Heart right ventricle (tissue), 16 donors: Measurements from ENCODE around the gene TMED7. TPM values are rescaled to one million over a fixed set of nuclear protein-coding genes. Genes with fewer than 3 reads are reported as not detected.

Experiments used
- ATAC-seq, 8 donors: fragments of 200-7000 bp; cut with Tn5 transposase; one replicate each; pipeline ENCODE4 v1.9.1; 2020; ENCODE audit warnings: mild to moderate bottlenecking in 8 of 8, moderate library complexity in 8 of 8, moderate number of reproducible peaks in 1 of 8
- DNase-seq, 2 donors: peaks; one replicate each; pipeline ENCODE4 v3.0.0-alpha.2; 2020
- H3K27ac ChIP-seq, 10 donors: fragments of 200-600 bp; sonication (generic) in 2 of 10; one replicate each; pipeline versions ENCODE4 v1.5.0 to v1.8.0; 2020 to 2022; ENCODE audit warnings: mild to moderate bottlenecking in 3 of 10
- H3K27me3 ChIP-seq, 7 donors: fragments of 200-600 bp; one replicate each; pipeline ENCODE4 v1.8.0; 2021 to 2022; ENCODE audit warnings: mild to moderate bottlenecking in 2 of 7
- H3K36me3 ChIP-seq, 9 donors: fragments of 200-600 bp; sonication (generic) in 1 of 9; one replicate each; pipeline versions ENCODE4 v1.5.0 to v1.8.0; 2020 to 2022; ENCODE audit warnings: mild to moderate bottlenecking in 2 of 9
- H3K4me1 ChIP-seq, 9 donors: fragments of 200-600 bp; sonication (generic) in 1 of 9; one replicate each; pipeline versions ENCODE4 v1.5.0 to v1.8.0; 2020 to 2022; ENCODE audit warnings: mild to moderate bottlenecking in 4 of 9
- H3K4me3 ChIP-seq, 10 donors: fragments of 200-600 bp; sonication (generic) in 2 of 10; one replicate each; pipeline versions ENCODE4 v1.5.0 to v1.8.0; 2020 to 2022; ENCODE audit warnings: mild to moderate bottlenecking in 7 of 10, moderate library complexity in 2 of 10
- H3K9me3 ChIP-seq, 11 donors: fragments of 200-600 bp in 10 of 11; sonication (generic) in 2 of 11; one replicate each; pipeline versions ENCODE4 v1.5.0 to v1.8.0; 2013 to 2022; ENCODE audit warnings: mild to moderate bottlenecking in 2 of 11, control low read depth in 1 of 11, moderate library complexity in 1 of 11
- CTCF ChIP-seq, 9 donors: fragments of 200-600 bp; sonication (generic) in 2 of 9; IDR thresholded peaks; one replicate each; pipeline versions ENCODE4 v1.5.0 to v1.8.0; 2021 to 2022; ENCODE audit warnings: antibody characterized with exemption in 9 of 9, mild to moderate bottlenecking in 5 of 9, moderate library complexity in 1 of 9
- WGBS, 2 donors: extraction: QIAGEN DNeasy Blood & Tissue Kit; methylation state at CpG; one replicate each; pipeline ENCODE4 v1.1.7; 2013; ENCODE audit warnings: inconsistent platforms in 1 of 2; 5-methylcytosine and 5-hydroxymethylcytosine counted together
- intact Hi-C, 10 donors: fragments of 100-400 bp; cut with DNase I; formaldehyde crosslinking; loops; one replicate each; pipeline versions ENCODE4 v1.11.1 to v1.14.2; 2022
- polyA plus RNA-seq, 2 donors: library from polyadenylated mRNA; stranded (reverse); fragments of 200-250 nt; gene quantifications; one replicate each; pipeline ENCODE4 v1.2.3, GENCODE V29; 2013
- total RNA-seq, 10 donors: library from RNA; stranded (reverse); fragmentation: NEBNext Ultra II Directional in 3 of 10; extraction: Animal tissue kit (Norgen Biotek cat#: 25700) in 3 of 10; gene quantifications; one replicate each; pipeline versions ENCODE4 v1.2.1 to v1.2.4, GENCODE V29; 2021 to 2023
- donor health status: Arrhythmogenic right ventricular cardiomyopathy.
- donor health status: ischemic (EF 13 %, LVEDD 7.1; RV severe dilation, severe dysfunction).
- donor health status: healthy with polysubstance abuse.
- donor health status: DM: no; HTN: yes; CAD: no.
- donor health status: DM: no; HTN: no; CAD: no.
- donor health status: ischemic (EF 25% LVEDD 6.9; RV normal size, moderate dysfunction).
- donor health status: ischemic (EF 25% LVEDD 5.7; RV mildly dilated, moderate dysfunction).
- donor health status: healthy.
- donor health status: DM: yes; HTN: yes; CAD: no.
- donor health status: Ischemic cardiomyopathy.
- donor health status: ischemic (EF 35%, LVEDD 5.7; RV mildly dilated, moderate dysfunction).
- donor health status: nonischemic (EF 11% LVEDD 7.7; RV severe dilation, severe dysfunction).
- donor health status: DM: yes; HTN: yes; CAD: no.
- donor health status: PGD.
- donor health status: ischemic (EF 29% LVEDD 5.4; RV normal size, mild dysfunction).
- donor health status: nonischemic (EF 23%, LVEDD 6.1; RV moderate dilation, normal function).

Gene TMED7
- total and polyA plus RNA-seq, 12 donors, result 15.8 to 100 (median 84.8) TPM

GRCh38 chr5:115585265-115585664, 40.6 kb downstream of the TMED7 start:
- TF ChIP-seq CTCF (IDR thresholded peaks at IDR 0.05), result no peak
- Histone ChIP-seq H3K36me3 (peaks cover 0 to 9% (median 0%) of the 10 kb centered on the region in 9 donors), H3K4me3 (no peak overlapping the region), H3K4me1 (peaks cover 0 to 33% (median 10%) of the 10 kb centered on the region in 9 donors), H3K9me3 (no peaks in the 10 kb centered on the region), H3K27ac (no peak overlapping the region), H3K27me3 (no peaks in the 10 kb centered on the region)
- ATAC-seq (no peak), DNase-seq (no peak)
- intact Hi-C loops, result loop anchor here in 7 of 10 donors (5.0 to 10.0 kb wide), 5 partner anchors 208 to 490 kb away; no protein-coding TSS in a partner anchor
- 94 to 97% methylated on average over 1 of the region's 1 CpG for WGBS, 2 donors

- no peak for ATAC-seq
- 82 to 91% methylated on average over 1 of the region's 1 CpG for WGBS, 2 donors
- Histone ChIP-seq H3K36me3 (peaks cover 0 to 16% (median 0%) of the 10 kb centered on the region in 9 donors), H3K4me3 (no peak overlapping the region), H3K4me1 (peaks cover 0 to 30% (median 11%) of the 10 kb centered on the region in 9 donors), H3K27me3 (no peaks in the 10 kb centered on the region), H3K9me3 (no peaks in the 10 kb centered on the region), H3K27ac (no peak overlapping the region)
- no peak for TF ChIP-seq CTCF (IDR thresholded peaks at IDR 0.05)
- intact Hi-C loops, result loop anchor here in 2 of 10 donors (10.0 kb wide), 2 partner anchors 210 to 490 kb away; no protein-coding TSS in a partner anchor
- no peak for DNase-seq
Observed at GRCh38 chr5:115584501-115584900, 41.3 kb downstream of the TMED7 start.

GRCh38 chr5:115583474-115583873, 42.4 kb downstream of the TMED7 start:
- no peak overlapping the region for H3K4me3 ChIP-seq
- H3K4me1 ChIP-seq, result peaks cover 0 to 20% (median 6%) of the 10 kb centered on the region in 9 donors
- no peaks in the 10 kb centered on the region for H3K9me3 ChIP-seq
- no peak for TF ChIP-seq CTCF (IDR thresholded peaks at IDR 0.05)
- H3K36me3 ChIP-seq, result peaks cover 0 to 17% (median 0%) of the 10 kb centered on the region in 9 donors
- intact Hi-C loops, result loop anchor here in 2 of 10 donors (10.0 kb wide), 2 partner anchors 209 to 489 kb away; no protein-coding TSS in a partner anchor
- no peaks in the 10 kb centered on the region for H3K27me3 ChIP-seq
- DNase-seq, result no peak
- 63 to 70% methylated on average over 3 of the region's 3 CpGs for WGBS, 2 donors
- no peak overlapping the region for H3K27ac ChIP-seq
- peak in 3 of 8 donors; percentile 44 to 81 (median 65) for ATAC-seq

- ATAC-seq, result no peak
- Histone ChIP-seq H3K27me3 (no peaks in the 10 kb centered on the region), H3K9me3 (peaks cover 0 to 5% (median 0%) of the 10 kb centered on the region in 11 donors)
Observed at GRCh38 chr5:115580941-115581340, 44.9 kb downstream of the TMED7 start.

More at GRCh38 chr5:115580941-115581340, 44.9 kb downstream of the TMED7 start:
- intact Hi-C loops, result loop anchor here in 2 of 10 donors (10.0 kb wide), 2 partner anchors 206 to 486 kb away; no protein-coding TSS in a partner anchor
- Histone ChIP-seq H3K36me3 (peaks cover 0 to 21% (median 0%) of the 10 kb centered on the region in 9 donors), H3K27ac (no peak overlapping the region), H3K4me3 (no peak overlapping the region), H3K4me1 (peaks cover 0 to 19% (median 0%) of the 10 kb centered on the region in 9 donors)
- DNase-seq, result no peak
- no peak for TF ChIP-seq CTCF (IDR thresholded peaks at IDR 0.05)
- 96% methylated on average over 2 of the region's 2 CpGs for WGBS, 2 donors
